Ecto neural progenitor cell (in vitro differentiated cells): ENCODE measurements around the gene RACGAP1.

Experiments used
- DNase-seq: peaks from one replicate; pipeline ENCODE4 v3.0.0-alpha.2; 2018; ENCODE audit warnings: low spot score

RACGAP1 gene

DNA sequence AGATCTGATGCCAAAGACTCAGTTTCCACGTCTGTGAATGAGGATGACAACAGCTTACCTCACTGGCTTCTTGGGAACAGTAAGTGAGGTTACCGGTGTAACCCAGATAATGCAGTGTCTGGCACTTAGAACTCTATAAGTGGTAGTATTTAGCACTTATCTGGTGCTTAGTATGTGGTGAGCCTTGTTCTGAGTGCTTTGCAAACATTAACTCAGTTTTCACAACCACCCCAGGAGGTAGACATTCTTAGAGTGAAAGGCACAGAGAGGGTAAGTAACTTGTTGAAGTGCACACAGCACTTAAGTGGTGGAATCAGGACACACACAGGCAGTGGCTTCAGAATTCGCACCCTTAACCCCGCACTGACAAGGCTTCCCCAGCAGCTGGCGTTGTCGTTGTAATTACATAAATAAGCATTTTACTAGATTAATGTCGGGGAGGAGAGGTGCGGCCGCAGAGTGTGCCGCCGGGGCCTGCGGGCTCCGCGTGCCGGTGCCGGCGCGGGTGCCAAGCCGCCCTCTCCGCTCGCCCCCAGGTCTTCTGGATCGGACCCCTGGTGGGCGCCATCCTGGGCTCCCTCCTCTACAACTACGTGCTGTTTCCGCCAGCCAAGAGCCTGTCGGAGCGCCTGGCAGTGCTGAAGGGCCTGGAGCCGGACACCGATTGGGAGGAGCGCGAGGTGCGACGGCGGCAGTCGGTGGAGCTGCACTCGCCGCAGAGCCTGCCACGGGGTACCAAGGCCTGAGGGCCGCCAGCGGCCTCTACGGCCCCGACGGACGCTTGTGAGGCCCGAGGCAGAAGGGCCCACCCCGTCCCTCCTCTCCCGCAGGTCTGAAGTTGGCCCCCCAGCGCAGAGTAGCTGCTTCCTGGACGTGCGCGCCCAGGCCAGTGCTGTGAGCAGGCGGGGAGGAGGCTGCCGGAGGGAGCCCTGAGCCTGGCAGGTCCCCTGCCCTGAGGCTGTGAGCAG lies 70.1 kb downstream of the RACGAP1 start:
- no peak for DNase-seq

DNA sequence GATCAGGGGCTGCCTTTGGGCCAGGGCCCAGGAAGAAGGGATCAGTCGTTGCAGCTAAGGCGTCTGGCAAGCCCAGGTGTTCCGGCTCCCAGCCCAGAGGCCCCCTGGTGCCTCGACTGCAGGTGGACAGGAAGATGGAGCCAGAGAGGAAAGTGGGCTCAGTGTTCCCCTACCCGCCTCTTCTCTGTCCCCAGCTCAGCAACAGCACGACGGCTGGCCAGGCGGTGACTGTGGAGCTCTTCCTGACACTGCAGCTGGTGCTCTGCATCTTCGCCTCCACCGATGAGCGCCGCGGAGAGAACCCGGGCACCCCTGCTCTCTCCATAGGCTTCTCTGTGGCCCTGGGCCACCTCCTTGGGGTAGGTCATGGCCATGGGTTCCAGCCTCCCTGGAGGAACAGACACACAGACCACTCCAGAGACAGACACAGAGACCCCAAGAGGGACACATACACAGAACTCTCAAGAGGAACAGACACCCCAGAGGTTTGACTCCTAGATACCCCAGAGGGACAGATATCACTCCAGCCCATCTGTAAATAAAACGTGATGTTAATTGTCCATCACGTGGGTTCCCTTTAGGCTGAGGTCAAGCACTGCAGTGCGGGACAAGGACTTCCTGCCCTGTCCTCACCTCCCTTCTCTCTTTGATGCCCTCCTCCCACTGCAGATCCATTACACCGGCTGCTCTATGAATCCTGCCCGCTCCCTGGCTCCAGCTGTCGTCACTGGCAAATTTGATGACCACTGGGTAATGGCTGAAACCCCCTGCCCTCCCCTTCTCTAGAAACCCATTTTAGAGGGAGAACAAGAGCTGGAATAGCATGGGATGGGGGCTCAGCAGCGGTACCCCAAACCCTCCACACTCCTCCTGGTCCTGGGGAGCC lies 71.1 kb downstream of the RACGAP1 start:
- no peak for DNase-seq

DNA sequence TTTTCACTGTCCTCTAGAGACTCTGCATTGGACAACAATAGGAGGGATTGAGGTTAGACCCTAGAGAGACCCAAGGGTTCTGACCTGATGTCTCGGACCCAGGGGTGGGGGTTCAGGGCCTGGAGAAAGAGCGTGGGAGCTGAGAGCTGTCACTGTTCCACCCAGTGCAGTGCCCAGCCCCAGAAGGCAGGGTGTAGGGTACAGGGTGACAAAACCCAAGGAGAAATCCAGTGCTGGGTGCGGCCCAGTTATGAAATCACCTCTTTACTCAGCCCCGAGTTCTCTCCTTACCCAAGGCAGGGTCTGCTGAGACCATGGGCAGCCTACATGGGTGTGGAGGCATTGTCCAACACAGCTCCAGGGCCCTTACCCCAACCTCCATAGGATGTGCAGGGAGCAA lies 72.1 kb downstream of the RACGAP1 start:
- DNase-seq: no peak

DNA sequence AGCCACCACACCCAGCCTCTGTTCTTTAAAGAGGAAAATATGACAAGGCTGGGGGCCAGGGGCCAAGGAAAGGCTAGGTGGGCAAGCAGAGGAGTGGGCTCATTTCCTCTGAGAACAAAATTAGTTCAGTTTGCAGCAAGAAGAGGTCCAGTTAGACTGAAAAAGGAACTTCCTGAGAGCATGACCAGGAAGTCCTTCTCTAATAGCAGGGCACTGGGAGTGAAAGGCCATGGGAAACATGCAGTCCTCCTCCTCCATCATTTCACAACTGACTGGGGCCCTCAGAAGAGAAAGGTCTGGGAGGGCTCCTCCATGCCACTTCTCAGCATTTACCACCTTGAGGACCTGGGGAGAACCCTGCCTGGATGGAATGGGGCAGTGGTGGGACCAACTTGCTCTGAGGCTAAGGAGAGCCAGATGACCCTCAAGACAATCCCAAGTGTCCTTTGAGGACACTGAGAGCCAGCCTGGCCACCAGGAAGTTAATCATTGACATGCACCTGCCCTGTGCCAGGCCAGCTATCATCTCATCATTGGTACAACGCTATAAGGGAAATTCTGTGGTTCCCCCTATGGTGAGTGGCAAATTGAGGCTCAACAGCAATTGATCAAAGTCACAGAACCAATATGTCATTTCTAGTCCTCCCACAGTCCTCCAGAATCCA lies 72.8 kb downstream of the RACGAP1 start:
- DNase-seq: no peak

DNA sequence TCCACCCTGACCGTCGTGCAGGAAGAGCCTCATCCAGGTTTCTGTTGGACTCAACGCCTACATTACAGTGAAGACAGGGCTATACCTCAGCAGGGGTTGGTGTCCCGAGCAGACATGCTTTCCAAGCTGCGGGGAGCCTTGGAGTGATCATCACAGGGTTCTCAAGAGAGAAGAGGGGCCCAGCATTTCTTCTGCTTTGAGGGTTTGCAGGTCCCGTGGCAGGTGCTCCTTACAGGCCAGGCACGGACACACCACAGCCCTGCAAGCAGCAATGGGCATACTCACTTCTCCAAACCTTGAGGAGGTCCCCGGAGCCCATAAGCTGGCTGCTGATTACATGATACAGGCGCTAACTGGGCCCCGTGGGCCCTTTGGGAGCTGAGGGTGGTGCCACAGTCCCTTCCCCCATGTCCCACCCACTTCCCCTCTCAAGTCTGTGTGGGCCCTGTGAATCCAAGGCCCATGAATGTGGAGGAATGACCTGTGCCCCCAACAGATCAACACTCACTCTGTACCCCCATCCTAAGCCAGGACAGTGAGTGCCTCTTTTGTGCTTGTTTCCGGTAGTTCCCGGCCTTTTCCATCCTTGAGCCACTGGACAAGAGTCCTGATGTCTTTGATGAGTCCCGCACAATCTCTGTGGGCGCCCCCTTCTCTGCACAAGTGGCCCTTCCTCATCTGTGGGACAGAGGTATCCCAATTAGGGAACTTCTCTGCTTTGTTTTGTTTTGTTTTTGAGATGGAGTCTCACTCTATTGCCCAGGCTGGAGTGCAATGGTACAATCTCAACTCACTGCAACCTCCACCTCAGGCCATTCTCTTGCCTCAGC lies 73.7 kb downstream of the RACGAP1 start:
- DNase-seq: no peak

DNA sequence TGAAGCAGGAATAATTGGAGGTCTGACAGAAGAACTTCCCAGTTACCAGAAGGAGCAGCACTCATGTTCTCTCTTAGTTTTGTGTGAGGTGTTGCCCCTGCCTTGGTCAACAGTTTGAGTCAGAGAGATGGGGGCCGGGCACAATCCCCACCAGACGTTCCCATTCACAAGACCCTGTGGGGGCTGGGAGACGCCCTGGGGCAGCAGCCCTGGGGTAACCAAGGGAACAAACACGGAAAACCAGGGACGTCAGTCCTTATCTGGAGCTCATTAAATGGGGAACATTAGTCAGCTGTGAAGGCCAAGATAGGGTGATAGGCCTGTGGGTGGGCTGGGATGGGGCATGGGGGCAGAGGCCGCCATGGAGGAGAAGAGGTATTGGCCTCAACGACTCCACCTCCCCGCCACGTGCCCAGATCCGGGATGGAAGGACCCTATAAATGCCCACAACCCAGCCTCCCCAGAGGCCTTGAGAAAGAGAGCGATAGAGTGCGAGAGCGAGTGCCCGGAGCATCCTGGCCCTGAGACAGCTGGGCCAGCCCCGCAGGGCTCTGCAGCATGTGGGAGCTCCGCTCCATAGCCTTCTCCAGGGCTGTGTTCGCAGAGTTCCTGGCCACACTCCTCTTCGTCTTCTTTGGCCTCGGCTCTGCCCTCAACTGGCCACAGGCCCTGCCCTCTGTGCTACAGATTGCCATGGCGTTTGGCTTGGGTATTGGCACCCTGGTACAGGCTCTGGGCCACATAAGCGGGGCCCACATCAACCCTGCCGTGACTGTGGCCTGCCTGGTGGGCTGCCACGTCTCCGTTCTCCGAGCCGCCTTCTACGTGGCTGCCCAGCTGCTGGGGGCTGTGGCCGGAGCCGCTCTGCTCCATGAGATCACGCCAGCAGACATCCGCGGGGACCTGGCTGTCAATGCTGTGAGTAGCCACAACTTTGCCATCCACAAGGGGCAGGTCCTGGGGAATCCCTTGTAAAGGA lies 74.7 kb downstream of the RACGAP1 start, which contains the start of gene AQP2:
Gene AQP2, plus strand, starts transcription at position 465 of the 979 bp plus-strand sequence. Its CDS starts 94 bp downstream, at position 559.
- no peak for DNase-seq

DNA sequence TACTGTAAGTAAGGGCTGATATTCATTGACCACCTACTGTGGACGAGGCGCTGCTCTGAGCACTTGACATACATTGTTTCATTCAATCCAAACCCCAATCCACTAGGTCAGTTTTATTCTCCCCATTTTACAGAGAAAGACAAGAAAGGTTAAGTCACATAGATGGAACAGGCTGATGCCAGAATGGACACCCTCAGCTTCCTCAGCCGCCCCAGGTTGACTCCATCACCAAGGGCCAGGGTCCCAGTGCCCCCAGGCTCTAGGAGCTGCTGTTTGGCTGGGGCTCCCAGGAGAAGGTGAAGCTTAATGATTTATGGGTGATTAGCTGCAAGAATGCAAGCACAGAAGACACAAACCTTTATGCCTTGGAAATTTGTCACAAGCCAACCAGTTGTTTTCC lies 75.4 kb downstream of the RACGAP1 start:
- DNase-seq: no peak

DNA sequence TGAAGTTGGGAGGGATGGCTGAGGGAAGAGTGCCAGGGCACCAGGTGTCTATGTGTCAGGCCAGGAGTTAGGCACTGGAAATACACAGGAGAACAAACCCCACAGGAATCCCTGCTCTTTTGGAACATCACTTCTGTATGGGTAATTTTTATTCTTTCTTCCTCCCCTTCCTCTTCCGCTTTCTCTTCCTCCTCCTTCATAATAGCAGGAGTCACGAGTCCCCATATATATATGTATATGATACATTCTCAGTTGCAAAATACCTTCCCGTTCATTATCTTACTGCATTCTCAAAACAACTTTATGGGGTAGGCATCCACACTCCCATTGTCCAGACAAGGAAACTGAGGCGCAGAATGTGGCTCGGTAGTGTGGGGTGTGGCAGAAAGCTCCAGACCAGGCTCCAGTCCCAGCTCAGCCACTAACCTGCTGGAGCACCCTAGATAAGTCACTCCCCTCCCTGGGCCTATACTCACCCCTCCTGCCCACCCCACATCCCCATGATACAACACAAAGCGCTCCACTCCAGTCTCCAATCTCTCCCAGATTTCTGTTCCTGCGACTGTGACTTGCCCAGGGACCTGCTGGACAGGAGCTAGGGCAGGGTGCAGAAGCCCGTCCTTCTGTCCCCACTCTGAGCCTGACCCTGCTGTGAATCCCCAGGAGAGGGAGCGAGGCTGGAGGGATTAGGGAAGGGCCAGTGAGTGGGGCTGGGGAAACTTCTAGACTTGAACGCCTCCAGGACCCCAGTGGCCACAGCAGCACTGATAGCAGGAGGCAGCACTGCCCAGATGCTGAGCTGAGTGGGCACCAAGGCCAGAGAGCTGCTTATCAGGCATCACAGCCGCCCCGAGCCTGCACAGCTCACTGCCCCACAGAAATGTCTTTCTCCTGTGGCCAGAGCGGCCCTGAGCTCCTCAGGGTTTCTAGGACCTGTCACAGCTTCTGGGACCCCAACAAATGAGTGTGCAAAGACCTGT lies 76.1 kb downstream of the RACGAP1 start:
- no peak for DNase-seq

DNA sequence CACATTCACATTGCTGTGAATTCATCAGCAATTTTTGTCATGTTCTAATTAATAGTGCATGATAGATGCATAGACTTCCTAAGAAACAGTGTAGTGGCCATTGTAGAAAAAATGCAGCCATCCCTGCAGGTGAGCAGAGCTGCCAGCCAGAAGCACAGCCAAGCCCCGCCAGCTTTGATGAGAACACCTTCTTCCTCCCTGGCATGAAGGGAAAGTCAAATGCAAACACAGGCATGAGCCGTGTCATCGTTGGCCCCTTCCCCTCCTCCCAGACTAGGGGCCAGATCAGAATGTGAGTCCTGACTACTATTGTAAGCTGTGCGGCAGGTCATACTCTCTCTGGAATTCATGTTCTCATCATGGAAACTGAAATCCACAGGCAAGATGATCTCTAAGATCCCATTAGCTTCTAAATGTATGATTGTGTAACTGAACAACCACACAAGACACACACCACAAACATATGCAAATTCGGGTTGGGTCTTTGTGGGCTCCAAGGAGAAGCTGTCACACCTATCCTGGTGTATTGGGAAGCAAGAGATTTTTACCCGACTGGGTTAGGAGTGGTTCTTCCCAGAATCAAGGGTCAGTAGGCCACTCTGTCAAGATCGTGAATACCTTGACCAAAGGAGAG lies 77.6 kb downstream of the RACGAP1 start:
- no peak for DNase-seq

DNA sequence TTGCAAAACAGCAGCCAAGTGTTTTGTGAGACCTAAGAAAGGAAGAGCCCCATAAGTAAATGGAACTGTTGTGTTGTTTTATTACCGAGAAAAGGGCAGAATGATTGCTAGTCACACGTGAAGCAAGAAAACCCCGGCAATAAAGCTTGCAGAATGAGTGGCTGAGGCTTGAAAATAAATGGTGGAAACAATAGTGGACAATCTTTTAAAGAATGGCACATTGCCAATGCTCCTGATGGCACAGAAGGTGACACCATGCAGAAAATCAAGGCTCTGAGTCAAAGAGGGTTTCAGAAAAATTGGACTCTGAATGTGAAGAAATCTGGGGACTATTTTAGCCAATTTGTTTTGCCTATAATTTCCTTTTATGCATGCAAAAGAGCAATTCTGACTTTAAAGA lies 78.8 kb downstream of the RACGAP1 start:
- DNase-seq: no peak

DNA sequence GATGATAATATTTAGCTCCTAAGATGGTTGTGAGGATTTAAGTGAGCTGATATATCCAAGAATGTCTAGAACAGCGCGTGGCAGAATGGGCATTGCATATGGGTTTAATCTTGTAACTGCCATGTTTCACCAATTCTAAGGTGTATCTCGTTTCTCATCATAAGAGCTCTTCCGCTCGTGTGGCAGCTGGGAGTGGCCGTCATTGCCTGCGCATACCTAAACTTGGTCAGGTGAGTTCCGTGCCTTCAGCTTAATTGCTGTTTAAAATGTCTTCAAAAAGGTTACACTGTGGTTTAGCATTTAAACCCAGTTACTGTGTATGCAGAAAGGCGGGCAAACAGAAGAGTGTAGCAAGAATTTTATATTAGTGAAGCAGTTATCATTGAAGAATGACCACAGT lies 79.2 kb downstream of the RACGAP1 start:
- DNase-seq: no peak

DNA sequence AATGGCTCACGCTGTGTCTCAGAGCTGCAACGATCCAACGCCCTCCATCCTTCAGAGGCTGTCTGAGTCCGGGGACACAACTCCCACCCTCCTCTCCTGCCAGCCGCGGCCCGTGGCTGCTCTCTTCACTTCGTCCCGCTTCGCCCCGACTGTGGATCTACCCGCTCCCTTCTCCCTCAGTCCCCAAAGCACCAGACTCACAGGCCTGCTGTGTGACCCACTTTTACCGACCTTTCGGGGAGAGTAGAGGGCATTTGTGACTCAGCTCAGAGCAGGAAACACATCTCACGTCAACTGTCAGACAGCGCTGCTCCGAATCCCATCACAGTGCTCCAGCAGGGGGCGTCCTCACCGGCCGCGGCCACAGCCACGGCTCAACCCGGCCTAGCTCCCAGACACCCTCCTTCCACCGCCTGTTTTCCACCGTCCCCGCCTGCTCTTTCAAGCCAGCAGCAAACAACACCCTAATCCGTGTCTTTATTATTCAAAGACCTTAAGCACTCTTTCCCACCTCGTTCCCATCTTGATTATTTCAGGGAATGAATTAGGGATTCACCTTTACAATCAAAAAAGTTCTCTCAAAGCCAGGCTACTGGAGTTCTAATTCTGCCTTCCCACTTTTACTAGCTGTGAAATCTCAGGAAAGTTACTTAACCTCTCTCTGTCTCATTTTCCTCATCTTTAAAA lies 79.8 kb downstream of the RACGAP1 start:
- peak; percentile 95 for DNase-seq

DNA sequence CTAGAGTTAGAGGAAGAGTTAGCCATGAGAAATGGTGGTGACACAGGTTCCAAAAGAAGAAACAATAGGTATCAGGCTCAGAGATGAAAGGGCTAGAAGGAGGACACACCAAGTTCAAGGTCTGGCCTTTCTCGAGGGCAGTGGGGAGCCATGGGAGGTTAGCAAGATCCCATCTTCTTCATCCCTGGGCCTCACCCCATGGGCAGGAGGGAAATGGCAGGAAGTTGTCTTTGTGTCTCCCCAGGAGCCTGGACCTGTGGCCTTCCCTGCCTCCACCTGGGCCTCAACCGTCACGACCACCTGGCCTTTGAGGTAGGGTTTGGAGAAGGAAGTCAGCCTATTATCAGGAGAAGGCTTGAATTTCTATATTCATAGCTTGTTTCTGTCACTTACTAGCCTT lies 80.6 kb downstream of the RACGAP1 start:
- DNase-seq: no peak

DNA sequence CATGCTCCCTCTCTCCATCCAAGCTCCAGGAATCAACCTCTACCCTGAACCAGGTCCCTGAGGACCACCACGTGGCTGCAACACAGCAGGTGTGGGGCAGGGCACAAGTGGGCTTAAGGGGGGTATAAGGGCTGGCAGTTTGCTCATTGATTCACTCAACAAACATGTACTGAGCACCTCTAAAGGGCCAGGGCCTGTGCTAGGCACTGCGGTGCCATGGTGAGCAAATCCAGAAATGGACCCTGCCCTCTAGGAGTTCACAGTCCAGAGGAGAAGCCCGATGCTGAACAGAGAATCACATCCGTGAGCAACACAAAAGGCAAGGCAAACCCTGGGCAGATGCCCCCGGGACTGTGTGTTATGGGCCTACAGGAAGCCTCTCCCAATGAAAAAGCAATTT lies 81.2 kb downstream of the RACGAP1 start:
- DNase-seq: no peak

DNA sequence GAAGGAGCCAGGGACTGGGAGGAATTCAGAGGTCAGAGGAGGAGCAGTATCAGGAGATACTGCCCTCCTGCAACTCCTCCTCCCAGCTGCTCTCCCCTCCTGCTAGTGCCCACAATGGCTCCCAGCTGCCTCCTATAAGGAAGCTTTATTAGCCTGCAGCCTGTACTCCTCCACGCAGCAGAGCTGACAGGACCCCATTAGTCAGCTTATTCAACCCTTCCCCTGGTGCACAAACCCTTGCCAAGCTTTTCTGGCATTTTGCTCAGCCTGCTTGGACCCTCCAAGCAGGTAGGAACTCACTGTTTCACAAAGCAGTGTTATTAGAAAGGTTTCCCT lies 81.7 kb downstream of the RACGAP1 start:
- DNase-seq: no peak

DNA sequence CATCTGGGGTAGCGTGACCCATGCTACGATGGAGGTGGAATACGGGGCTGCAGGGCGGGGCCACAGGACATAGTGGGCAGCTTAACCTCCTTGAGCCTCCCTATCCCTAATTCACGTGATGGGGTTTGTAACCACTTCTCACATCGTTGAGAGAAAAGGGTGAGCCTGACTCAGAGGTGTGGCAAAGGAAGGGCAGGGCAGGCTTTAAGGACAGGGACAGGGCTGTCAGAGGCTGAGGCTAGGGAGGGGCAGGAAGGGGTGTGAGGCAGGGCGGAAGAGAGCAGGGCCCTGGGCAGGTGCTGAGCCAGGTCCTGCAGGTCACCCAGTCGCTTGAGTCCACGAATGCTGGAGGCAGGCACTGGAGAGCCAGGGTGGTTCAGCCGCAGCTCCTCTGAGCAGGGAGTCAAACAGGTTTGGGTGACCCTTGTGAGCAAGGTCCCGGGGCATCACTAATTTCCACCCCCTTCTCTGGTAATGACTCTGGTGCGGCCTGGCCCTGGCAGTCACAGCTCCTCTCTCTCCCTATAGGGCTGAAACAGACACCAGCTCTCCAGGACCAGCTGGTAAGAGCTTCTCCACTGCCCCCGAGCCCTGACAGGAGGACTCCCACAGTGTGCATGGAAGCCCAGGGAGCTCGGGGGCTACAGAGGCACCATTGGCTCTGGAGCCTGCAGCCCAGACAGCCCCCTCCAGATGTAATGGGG lies 82.2 kb downstream of the RACGAP1 start:
- DNase-seq: no peak

DNA sequence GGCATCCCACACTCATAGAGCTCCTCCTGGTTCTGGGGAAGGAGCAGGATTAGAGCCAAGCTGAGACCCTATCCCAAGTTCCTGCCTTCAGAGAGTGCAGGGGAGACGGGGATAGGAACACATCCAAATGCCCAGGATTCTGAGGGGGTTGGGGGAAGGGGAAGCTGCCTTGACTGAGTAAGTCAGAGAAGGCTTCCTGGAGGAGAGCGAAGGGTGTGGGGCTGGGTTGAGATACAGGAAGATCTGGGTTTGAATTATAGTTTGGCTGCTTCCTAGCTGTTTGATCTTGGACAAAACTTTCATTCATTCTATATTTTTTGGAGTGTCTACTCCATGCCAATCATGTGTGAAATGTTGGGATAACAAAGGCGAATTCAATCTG lies 82.8 kb downstream of the RACGAP1 start:
- DNase-seq: no peak
